Small intestine (tissue), 7 donors: ENCODE measurements around the gene FANCF. TPM values are rescaled to one million over a fixed set of nuclear protein-coding genes. Genes with fewer than 3 reads are reported as not detected.

ENCODE experiments used
- DNase-seq, 2 donors: peaks; one replicate each; pipeline versions ENCODE4 v3.0.0 to v3.0.0-alpha.2; 2013
- FAIRE-seq: peaks from 2 replicates; lab custom pipeline; 2012; peaks lifted over from hg19 to GRCh38; lab: Jason Lieb, UNC
- H3K27ac ChIP-seq, 3 donors: one replicate each; pipeline ENCODE4 v1.5.1; 2013; ENCODE audit warnings: low read length in 2 of 3, mild to moderate bottlenecking in 2 of 3, control low read depth in 1 of 3, inconsistent platforms in 1 of 3, low read depth in 1 of 3, moderate library complexity in 1 of 3
- H3K27me3 ChIP-seq, 3 donors: one replicate each; pipeline ENCODE4 v1.6.1; 2013; ENCODE audit warnings: low read length in 3 of 3, inconsistent platforms in 1 of 3; ENCODE audit not compliant: control insufficient read depth in 3 of 3, insufficient read depth in 3 of 3
- H3K36me3 ChIP-seq, 3 donors: one replicate each; pipeline ENCODE4 v1.6.1; 2013; ENCODE audit warnings: low read length in 3 of 3, inconsistent platforms in 1 of 3, low read depth in 1 of 3, mild to moderate bottlenecking in 1 of 3, moderate library complexity in 1 of 3; ENCODE audit not compliant: control insufficient read depth in 3 of 3, insufficient read depth in 2 of 3
- H3K4me1 ChIP-seq, 3 donors: one replicate each; pipeline ENCODE4 v1.6.1; 2013; ENCODE audit warnings: low read length in 2 of 3, inconsistent platforms in 1 of 3, low read depth in 1 of 3, mild to moderate bottlenecking in 1 of 3, moderate library complexity in 1 of 3; ENCODE audit not compliant: control insufficient read depth in 3 of 3, insufficient read depth in 2 of 3
- H3K4me3 ChIP-seq, 3 donors: one replicate each; pipeline ENCODE4 v1.5.1; 2013; ENCODE audit warnings: low read length in 3 of 3, control low read depth in 1 of 3, inconsistent platforms in 1 of 3, low read depth in 1 of 3, mild to moderate bottlenecking in 1 of 3, moderate library complexity in 1 of 3
- H3K9me3 ChIP-seq, 2 donors: one replicate each; pipeline ENCODE4 v1.6.1; 2013; ENCODE audit warnings: low read depth in 1 of 2, low read length in 1 of 2; ENCODE audit not compliant: control insufficient read depth in 2 of 2, insufficient read depth in 1 of 2
- WGBS, 3 donors: extraction: QIAGEN DNeasy Blood & Tissue Kit; methylation state at CpG; one replicate each; pipeline ENCODE4 v1.1.7; 2013; 5-methylcytosine and 5-hydroxymethylcytosine counted together
- polyA plus RNA-seq, 4 donors: library from polyadenylated mRNA; stranded (reverse) in 3 of 4; unstranded in 1 of 4; fragments of 200-250 nt in 3 of 4; fragments of 120-200 nt in 1 of 4; gene quantifications; one replicate each; pipeline versions ENCODE4 v1.2.1 to v1.2.3, GENCODE V29; 2013
- donor health status: healthy with polysubstance abuse.
- donor health status: control.
- donor health status: control.
- donor health status: Bipolar disorder and iron deficiency.
- donor health status: healthy.

The FANCF gene
- polyA plus RNA-seq, 4 donors = 6.2 to 16.3 (median 13.0) TPM

DNA sequence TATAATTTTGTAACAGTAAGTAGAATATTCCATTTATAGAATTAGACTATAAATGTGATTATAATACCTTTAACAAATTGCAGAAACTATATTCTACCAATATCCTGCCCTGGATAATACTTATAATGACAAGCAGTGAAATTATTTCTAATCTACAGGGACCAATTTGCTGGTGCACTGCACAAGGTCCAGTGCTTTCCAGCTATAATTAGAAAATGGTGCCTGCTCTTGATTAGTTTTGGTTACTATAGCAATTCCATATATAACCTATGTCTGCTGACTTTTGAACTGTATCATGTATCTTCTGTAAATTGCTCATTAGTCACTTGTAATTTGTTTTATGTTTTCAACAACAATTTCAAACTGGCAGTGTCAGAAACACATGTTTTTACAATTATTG lies 23.1 kb downstream of the FANCF start:
- FAIRE-seq (no peak), DNase-seq (no peak)
- Histone ChIP-seq H3K36me3 (no peaks in the 10 kb centered on the region), H3K27me3 (peaks cover 0 to 1% (median 0%) of the 10 kb centered on the region in 3 donors), H3K27ac (no peak overlapping the region), H3K9me3 (no peaks in the 10 kb centered on the region), H3K4me1 (no peaks in the 10 kb centered on the region), H3K4me3 (no peak overlapping the region)

GRCh38 chr11:22599458-22599857 lies 26.2 kb downstream of the FANCF start:
- no peak for FAIRE-seq
- no peaks in the 10 kb centered on the region for H3K9me3 ChIP-seq

DNA sequence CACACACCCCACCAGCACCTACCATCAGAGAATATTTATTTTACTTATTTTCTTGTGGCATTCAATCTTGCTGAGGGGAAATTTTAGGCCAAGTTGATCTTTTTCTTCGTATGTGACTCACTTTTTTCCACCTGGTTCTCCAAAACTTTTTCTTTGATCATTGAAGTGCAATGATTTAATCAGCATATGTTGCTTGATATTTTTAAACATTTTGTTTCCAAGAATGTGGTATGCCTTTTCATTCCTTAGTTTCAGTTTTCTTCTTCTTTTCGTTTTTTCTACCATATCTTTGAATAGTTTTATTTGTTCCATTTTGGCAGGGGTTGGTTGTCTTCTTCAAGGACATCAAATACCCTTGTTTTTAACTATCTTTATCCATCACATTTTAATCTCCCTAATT lies 28.6 kb downstream of the FANCF start:
- H3K4me3 ChIP-seq = no peak overlapping the region
- no peak for FAIRE-seq
- H3K27me3 ChIP-seq = peaks cover 0 to 2% (median 1%) of the 10 kb centered on the region in 3 donors
- H3K9me3 ChIP-seq = no peaks in the 10 kb centered on the region
- no peak overlapping the region for H3K27ac ChIP-seq
- no peaks in the 10 kb centered on the region for H3K36me3 ChIP-seq
- no peak for DNase-seq
- H3K4me1 ChIP-seq = no peaks in the 10 kb centered on the region
- WGBS, 3 donors = 62 to 74% (median 70%) methylated on average over 2 of the region's 2 CpGs

More at GRCh38 chr11:22599458-22599857, 26.2 kb downstream of the FANCF start:
- Histone ChIP-seq H3K27ac (no peak overlapping the region), H3K36me3 (no peaks in the 10 kb centered on the region), H3K4me1 (no peaks in the 10 kb centered on the region), H3K4me3 (no peak overlapping the region), H3K27me3 (peaks cover 0 to 2% (median 1%) of the 10 kb centered on the region in 3 donors)
- WGBS, 3 donors = 81 to 88% (median 83%) methylated on average over 5 of the region's 5 CpGs
- no peak for DNase-seq

DNA sequence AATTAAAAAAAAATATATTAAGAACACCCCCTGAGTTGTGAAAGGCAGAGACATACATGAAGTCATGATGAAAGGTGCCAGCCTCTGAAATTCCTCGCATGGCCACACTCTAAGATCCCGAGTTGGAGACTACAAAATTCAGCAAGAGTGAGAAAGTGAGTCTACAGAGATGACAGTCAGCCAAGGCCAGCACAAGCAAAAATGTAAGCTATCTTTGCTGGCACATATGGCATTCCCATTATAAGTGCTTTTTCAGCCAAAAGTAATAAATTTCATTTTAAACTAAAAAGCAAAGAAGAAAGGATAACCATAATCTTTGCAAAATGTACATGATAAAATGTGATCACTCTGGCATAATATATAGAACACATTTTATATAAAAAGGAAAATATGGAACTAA lies 40.6 kb downstream of the FANCF start:
- WGBS, 3 donors = 75 to 76% (median 76%) methylated on average over 2 of the region's 2 CpGs
- peak; percentile 23 for FAIRE-seq
- Histone ChIP-seq H3K27ac (no peak overlapping the region), H3K9me3 (no peaks in the 10 kb centered on the region), H3K4me1 (no peaks in the 10 kb centered on the region), H3K4me3 (no peak overlapping the region), H3K36me3 (no peaks in the 10 kb centered on the region), H3K27me3 (no peaks in the 10 kb centered on the region)
- no peak for DNase-seq

GRCh38 chr11:22583963-22584492 lies 41.6 kb downstream of the FANCF start:
- FAIRE-seq = no peak
- H3K27ac ChIP-seq = no peak overlapping the region
- 76 to 77% (median 76%) methylated on average over 12 of the region's 12 CpGs for WGBS, 3 donors
- no peaks in the 10 kb centered on the region for H3K27me3 ChIP-seq
- H3K36me3 ChIP-seq = no peaks in the 10 kb centered on the region
- H3K9me3 ChIP-seq = no peaks in the 10 kb centered on the region
- H3K4me1 ChIP-seq = no peaks in the 10 kb centered on the region
- no peak for DNase-seq
- no peak overlapping the region for H3K4me3 ChIP-seq

- H3K4me3 ChIP-seq = no peak overlapping the region
- DNase-seq = no peak
- no peak for FAIRE-seq
- no peak overlapping the region for H3K27ac ChIP-seq
- no peaks in the 10 kb centered on the region for H3K9me3 ChIP-seq
- H3K27me3 ChIP-seq = no peaks in the 10 kb centered on the region
- H3K36me3 ChIP-seq = no peaks in the 10 kb centered on the region
- no peaks in the 10 kb centered on the region for H3K4me1 ChIP-seq
Observed at GRCh38 chr11:22582151-22582410, 43.5 kb downstream of the FANCF start.

DNA sequence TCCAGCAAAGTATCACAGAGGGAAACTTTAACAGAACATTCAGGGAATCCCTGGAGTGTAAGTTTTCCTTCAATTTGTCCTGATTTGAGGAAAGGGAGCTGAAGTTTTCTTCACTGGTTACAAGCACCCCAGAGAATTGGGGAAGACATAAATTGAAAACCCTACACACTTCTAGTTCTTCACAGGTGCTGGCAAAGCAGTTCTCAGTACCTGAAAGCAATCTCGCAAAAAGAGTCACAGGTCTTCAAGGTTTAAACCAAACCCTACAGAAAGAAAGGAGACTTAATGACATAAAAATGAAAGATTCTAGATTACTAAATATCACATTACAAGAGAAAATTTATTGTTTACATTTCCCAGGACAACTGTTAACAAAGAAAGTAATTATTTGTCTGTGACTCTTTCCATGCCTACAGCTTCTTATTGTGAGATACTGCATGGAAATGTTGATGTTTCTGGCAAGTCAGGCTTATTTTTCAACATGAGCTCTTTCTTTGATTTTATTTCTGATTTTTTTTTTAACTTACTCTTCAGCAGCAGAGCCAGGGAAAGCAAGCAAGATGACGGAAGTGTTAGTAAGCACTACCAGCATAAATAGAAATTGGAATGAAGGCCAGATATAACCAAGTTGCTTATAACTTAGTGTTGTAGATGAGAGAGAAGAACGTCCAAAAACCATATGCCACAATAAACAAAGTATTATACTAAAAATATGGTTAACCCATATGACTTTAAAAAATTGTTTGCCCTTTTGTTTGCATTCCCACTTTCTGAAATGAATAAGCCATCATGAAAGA lies 44.1 kb downstream of the FANCF start:
- FAIRE-seq (no peak), DNase-seq (no peak)
- Histone ChIP-seq H3K4me3 (no peak overlapping the region), H3K27ac (no peak overlapping the region), H3K36me3 (no peaks in the 10 kb centered on the region), H3K4me1 (no peaks in the 10 kb centered on the region), H3K9me3 (no peaks in the 10 kb centered on the region), H3K27me3 (no peaks in the 10 kb centered on the region)
- WGBS, 3 donors = 72 to 84% (median 75%) methylated on average over 3 of the region's 3 CpGs

GRCh38 chr11:22577854-22578253 lies 47.8 kb downstream of the FANCF start:
- Histone ChIP-seq H3K36me3 (no peaks in the 10 kb centered on the region), H3K9me3 (no peaks in the 10 kb centered on the region), H3K4me3 (no peak overlapping the region), H3K4me1 (no peaks in the 10 kb centered on the region), H3K27ac (no peak overlapping the region), H3K27me3 (no peaks in the 10 kb centered on the region)
- no peak for FAIRE-seq
- 64 to 67% (median 67%) methylated on average over 2 of the region's 2 CpGs for WGBS, 3 donors
- no peak for DNase-seq
